Neural cell (in vitro differentiated cells): ENCODE data around the gene FITM2. TPM values are rescaled to one million over a fixed set of nuclear protein-coding genes. Genes with fewer than 3 reads are reported as not detected.
"Not testable (repeated sequence)": the region's sequence is repeated elsewhere in the genome, so short reads cannot be mapped to it uniquely, and the experiment has no call there.

Experiments used
- H2AFZ ChIP-seq: fragments of 200-600, 300-800 bp; sonication (generic), shearing (Covaris generic); 2 replicates; pipeline ENCODE4 v1.6.0; 2014; ENCODE audit warnings: low read depth, mild to moderate bottlenecking, antibody characterized with exemption, low read length, moderate library complexity
- H3F3A ChIP-seq: fragments of 200-600 bp; shearing (Covaris generic); 2 replicates; pipeline ENCODE4 v1.6.1; 2016; ENCODE audit warnings: mild to moderate bottlenecking, moderate library complexity, mixed read lengths, antibody characterized with exemption, low read length; ENCODE audit not compliant: insufficient read depth, poor library complexity, severe bottlenecking
- H3K27ac ChIP-seq: fragments of 200-600, 300-800 bp; sonication (generic), shearing (Covaris generic); 2 replicates; pipeline ENCODE4 v1.5.1; 2014; ENCODE audit warnings: mild to moderate bottlenecking, low read length, moderate library complexity
- H3K27me3 ChIP-seq: fragments of 300-800, 200-600 bp; sonication (generic), shearing (Covaris generic); 2 replicates; pipeline ENCODE4 v1.6.0; 2014; ENCODE audit warnings: mild to moderate bottlenecking, low read depth, low read length, moderate library complexity; ENCODE audit not compliant: insufficient read depth
- H3K36me3 ChIP-seq: fragments of 300-800, 200-600 bp; sonication (generic), shearing (Covaris generic); 2 replicates; pipeline ENCODE4 v1.5.1; 2014; ENCODE audit warnings: mild to moderate bottlenecking, antibody characterized with exemption, low read length, moderate library complexity; ENCODE audit not compliant: insufficient read depth
- H3K4me2 ChIP-seq: fragments of 300-800, 200-600 bp; sonication (generic), shearing (Covaris generic); 2 replicates; pipeline ENCODE4 v1.6.0; 2014; ENCODE audit warnings: mild to moderate bottlenecking, low read length
- H3K4me3 ChIP-seq: fragments of 300-800, 200-600 bp; sonication (generic), shearing (Covaris generic); 2 replicates; pipeline ENCODE4 v1.5.1; 2014; ENCODE audit warnings: mild to moderate bottlenecking, low read length, moderate library complexity
- H3K79me2 ChIP-seq: fragments of 200-600 bp; shearing (Covaris generic); replicated peaks from 2 replicates; pipeline ENCODE4 v1.6.0; 2014; ENCODE audit warnings: mild to moderate bottlenecking, low read length, moderate library complexity; ENCODE audit not compliant: insufficient read depth
- H3K9ac ChIP-seq: fragments of 300-800, 200-600 bp; sonication (generic), shearing (Covaris generic); 2 replicates; pipeline ENCODE4 v1.6.1; 2016; ENCODE audit warnings: mild to moderate bottlenecking, low read length, mixed read lengths
- H3K9me2 ChIP-seq: fragments of 200-600 bp; shearing (Covaris generic); 2 replicates; pipeline ENCODE4 v1.6.1; 2016; ENCODE audit warnings: mild to moderate bottlenecking, low read length, mixed read lengths; ENCODE audit not compliant: insufficient read depth
- H3K9me3 ChIP-seq: fragments of 200-600, 300-800 bp; sonication (generic), shearing (Covaris generic); 2 replicates; pipeline ENCODE4 v1.6.1; 2016; ENCODE audit warnings: mild to moderate bottlenecking, mixed run types, low read length, moderate library complexity, mixed read lengths
- H4K20me1 ChIP-seq: fragments of 200-600 bp; shearing (Covaris generic); 2 replicates; pipeline ENCODE4 v1.6.1; 2016; ENCODE audit warnings: mild to moderate bottlenecking, mixed run types; ENCODE audit not compliant: insufficient read depth
- EP300 ChIP-seq: fragments of 450-650 bp; conservative IDR thresholded peaks from 2 replicates; pipeline ENCODE4 v1.6.1; 2014; ENCODE audit warnings: antibody characterized with exemption, mild to moderate bottlenecking, moderate library complexity; ENCODE audit not compliant: poor library complexity, severe bottlenecking
- EZH2 ChIP-seq: fragments of 200-600, 300-800 bp; shearing (Covaris generic), sonication (generic); IDR thresholded peaks from 2 replicates; pipeline ENCODE4 v1.6.1; 2014; ENCODE audit warnings: antibody characterized with exemption, low read length, borderline replicate concordance, mild to moderate bottlenecking; ENCODE audit not compliant: insufficient read depth, poor library complexity, severe bottlenecking
- MXI1 ChIP-seq: fragments of 450-650 bp; conservative IDR thresholded peaks from 2 replicates; pipeline ENCODE4 v1.6.1; 2014; ENCODE audit warnings: antibody characterized with exemption, mild to moderate bottlenecking; ENCODE audit not compliant: poor library complexity, severe bottlenecking
- POLR2AphosphoS5 ChIP-seq: IDR thresholded peaks from 2 replicates; pipeline ENCODE4 v1.6.1; 2012
- RAD21 ChIP-seq: fragments of 450-650 bp; conservative IDR thresholded peaks from 2 replicates; pipeline ENCODE4 v1.6.1; 2014; ENCODE audit warnings: antibody characterized with exemption, mild to moderate bottlenecking, moderate library complexity
- SMC3 ChIP-seq: fragments of 450-650 bp; conservative IDR thresholded peaks from 2 replicates; pipeline ENCODE4 v1.6.1; 2014; ENCODE audit warnings: antibody characterized with exemption, mild to moderate bottlenecking, moderate library complexity; ENCODE audit not compliant: poor library complexity
- TAF1 ChIP-seq: IDR thresholded peaks from 2 replicates; pipeline ENCODE4 v1.6.1; 2012; ENCODE audit warnings: low read depth
- polyA plus RNA-seq: library from polyadenylated mRNA; depleted of rRNA; stranded (reverse); fragments of >200 nt; gene quantifications from 2 replicates; pipeline ENCODE4 v1.2.3, GENCODE V29; 2014
- TF ChIP-seq, protein P1 (sequence below): IDR thresholded peaks from 2 replicates; pipeline ENCODE4 v1.6.1; 2012; ENCODE audit warnings: borderline replicate concordance
- TF ChIP-seq, protein P2 (sequence below): fragments of 450-650 bp; IDR thresholded peaks from 2 replicates; pipeline ENCODE4 v1.5.1; 2014; ENCODE audit warnings: antibody characterized with exemption, mild to moderate bottlenecking, moderate library complexity; ENCODE audit not compliant: poor library complexity, severe bottlenecking

The FITM2 gene
- polyA plus RNA-seq, 1 donor from 2014 or later, result 5.5 TPM

DNA sequence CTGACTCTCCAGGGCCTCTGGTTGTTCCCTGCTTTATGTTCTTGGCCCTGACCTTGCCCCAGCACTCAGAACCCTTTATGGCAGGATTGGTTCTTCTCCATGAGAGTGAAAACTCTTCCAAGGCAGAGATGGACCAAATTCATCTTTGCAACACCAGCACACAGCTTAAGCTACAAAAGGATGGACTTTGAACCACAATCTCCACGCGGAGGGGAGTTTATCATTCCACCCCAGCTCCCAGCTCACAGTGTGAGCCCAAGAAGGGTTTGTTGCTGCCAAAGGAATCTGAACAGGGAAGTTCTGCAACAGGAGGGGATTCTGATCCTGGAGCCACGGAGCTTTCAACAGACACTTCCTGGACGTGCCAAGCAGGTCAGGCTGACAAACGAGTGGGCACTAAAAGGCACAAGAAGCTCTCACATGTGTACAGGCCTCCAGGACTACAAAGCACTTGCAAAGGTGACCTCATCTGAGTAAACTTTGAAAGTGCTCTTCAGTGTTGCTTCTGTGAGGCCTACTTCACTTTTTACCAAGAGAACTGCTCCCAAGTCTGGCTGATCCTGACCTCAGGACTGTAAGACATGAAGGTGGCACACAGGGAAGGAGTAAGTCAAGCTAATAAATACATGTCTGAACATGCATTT is 8.9 kb downstream of the FITM2 start:
- no peaks in the 10 kb centered on the region for H3K27me3 ChIP-seq
- no peak overlapping the region for H2AFZ ChIP-seq
- H3K27ac ChIP-seq, result no peak overlapping the region
- H3K9me3 ChIP-seq, result no peaks in the 10 kb centered on the region
- no peak overlapping the region for H3K4me3 ChIP-seq
- no peaks in the 10 kb centered on the region for H3K36me3 ChIP-seq
- no peak overlapping the region for H3K9ac ChIP-seq
- H4K20me1 ChIP-seq, result no peaks in the 10 kb centered on the region
- TF ChIP-seq RAD21, result no peak
- TF ChIP-seq EP300, result no peak
- no peak for TF ChIP-seq EZH2
- TF ChIP-seq, protein P1, sequence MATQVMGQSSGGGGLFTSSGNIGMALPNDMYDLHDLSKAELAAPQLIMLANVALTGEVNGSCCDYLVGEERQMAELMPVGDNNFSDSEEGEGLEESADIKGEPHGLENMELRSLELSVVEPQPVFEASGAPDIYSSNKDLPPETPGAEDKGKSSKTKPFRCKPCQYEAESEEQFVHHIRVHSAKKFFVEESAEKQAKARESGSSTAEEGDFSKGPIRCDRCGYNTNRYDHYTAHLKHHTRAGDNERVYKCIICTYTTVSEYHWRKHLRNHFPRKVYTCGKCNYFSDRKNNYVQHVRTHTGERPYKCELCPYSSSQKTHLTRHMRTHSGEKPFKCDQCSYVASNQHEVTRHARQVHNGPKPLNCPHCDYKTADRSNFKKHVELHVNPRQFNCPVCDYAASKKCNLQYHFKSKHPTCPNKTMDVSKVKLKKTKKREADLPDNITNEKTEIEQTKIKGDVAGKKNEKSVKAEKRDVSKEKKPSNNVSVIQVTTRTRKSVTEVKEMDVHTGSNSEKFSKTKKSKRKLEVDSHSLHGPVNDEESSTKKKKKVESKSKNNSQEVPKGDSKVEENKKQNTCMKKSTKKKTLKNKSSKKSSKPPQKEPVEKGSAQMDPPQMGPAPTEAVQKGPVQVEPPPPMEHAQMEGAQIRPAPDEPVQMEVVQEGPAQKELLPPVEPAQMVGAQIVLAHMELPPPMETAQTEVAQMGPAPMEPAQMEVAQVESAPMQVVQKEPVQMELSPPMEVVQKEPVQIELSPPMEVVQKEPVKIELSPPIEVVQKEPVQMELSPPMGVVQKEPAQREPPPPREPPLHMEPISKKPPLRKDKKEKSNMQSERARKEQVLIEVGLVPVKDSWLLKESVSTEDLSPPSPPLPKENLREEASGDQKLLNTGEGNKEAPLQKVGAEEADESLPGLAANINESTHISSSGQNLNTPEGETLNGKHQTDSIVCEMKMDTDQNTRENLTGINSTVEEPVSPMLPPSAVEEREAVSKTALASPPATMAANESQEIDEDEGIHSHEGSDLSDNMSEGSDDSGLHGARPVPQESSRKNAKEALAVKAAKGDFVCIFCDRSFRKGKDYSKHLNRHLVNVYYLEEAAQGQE, result no peak
- no peak for TF ChIP-seq POLR2AphosphoS5
- TF ChIP-seq MXI1, result no peak
- no peaks in the 10 kb centered on the region for H3K79me2 ChIP-seq
- no peaks in the 10 kb centered on the region for H3K9me2 ChIP-seq
- H3K4me2 ChIP-seq, result no peak overlapping the region
- H3F3A ChIP-seq, result no peaks in the 10 kb centered on the region

DNA sequence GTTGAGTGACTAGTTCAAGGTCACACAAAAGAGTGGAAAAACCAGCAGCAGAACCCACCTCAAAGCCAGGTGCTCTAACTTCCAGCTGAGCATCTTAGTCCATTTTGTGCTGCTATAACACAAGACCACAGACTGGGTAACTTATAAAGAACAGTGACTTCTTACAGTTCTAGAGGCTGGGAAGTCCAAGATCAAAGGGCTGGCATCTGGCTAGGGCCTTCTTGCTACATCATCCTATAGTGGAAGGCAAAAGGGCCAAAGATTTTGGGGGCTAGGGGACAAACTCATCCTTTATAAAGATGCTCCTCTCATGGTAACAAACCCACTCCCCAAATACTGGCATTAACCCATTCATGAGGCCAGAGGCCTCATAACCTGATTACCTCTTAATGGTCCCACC is 9.7 kb downstream of the FITM2 start:
- H3K9me2 ChIP-seq, result no peaks in the 10 kb centered on the region
- H3K27me3 ChIP-seq, result no peaks in the 10 kb centered on the region
- H2AFZ ChIP-seq, result no peak overlapping the region
- no peaks in the 10 kb centered on the region for H3K9me3 ChIP-seq
- no peaks in the 10 kb centered on the region for H3K79me2 ChIP-seq
- H4K20me1 ChIP-seq, result no peaks in the 10 kb centered on the region
- H3K4me2 ChIP-seq, result no peak overlapping the region
- H3K27ac ChIP-seq, result no peak overlapping the region
- H3F3A ChIP-seq, result no peaks in the 10 kb centered on the region
- H3K9ac ChIP-seq, result no peak overlapping the region
- no peak for TF ChIP-seq EZH2
- TF ChIP-seq SMC3, result no peak
- TF ChIP-seq, protein P2, sequence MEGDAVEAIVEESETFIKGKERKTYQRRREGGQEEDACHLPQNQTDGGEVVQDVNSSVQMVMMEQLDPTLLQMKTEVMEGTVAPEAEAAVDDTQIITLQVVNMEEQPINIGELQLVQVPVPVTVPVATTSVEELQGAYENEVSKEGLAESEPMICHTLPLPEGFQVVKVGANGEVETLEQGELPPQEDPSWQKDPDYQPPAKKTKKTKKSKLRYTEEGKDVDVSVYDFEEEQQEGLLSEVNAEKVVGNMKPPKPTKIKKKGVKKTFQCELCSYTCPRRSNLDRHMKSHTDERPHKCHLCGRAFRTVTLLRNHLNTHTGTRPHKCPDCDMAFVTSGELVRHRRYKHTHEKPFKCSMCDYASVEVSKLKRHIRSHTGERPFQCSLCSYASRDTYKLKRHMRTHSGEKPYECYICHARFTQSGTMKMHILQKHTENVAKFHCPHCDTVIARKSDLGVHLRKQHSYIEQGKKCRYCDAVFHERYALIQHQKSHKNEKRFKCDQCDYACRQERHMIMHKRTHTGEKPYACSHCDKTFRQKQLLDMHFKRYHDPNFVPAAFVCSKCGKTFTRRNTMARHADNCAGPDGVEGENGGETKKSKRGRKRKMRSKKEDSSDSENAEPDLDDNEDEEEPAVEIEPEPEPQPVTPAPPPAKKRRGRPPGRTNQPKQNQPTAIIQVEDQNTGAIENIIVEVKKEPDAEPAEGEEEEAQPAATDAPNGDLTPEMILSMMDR, result no peak
- TF ChIP-seq, protein P1, result no peak
- no peak for TF ChIP-seq POLR2AphosphoS5
- no peak for TF ChIP-seq RAD21
- no peak for TF ChIP-seq TAF1
- no peak for TF ChIP-seq EP300
- TF ChIP-seq MXI1, result no peak
- no peak overlapping the region for H3K4me3 ChIP-seq
- H3K36me3 ChIP-seq, result no peaks in the 10 kb centered on the region

DNA sequence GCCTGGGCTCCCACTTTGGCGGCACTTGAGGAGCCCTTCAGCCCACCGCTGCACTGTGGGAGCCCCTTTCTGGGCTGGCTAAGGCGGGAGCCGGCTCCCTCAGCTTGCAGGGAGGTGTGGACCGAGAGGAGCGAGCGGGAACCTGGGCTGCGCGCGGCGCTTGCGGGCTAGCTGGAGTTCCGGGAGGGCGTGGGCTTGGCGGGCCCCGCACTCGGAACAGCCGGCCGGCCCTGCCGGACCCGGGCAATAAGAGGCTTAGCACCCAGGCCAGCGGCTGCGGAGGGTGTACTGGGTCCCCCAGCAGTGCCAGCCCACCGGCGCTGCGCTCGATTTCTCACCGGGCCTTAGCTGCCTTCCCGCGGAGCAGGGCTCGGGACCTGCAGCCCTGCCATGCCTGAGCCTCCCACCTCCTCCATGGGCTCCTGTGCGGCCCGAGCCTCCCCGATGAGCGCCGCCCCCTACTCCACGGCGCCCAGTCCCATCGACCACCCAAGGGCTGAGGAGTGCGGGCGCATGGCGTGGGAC is 11.9 kb downstream of the FITM2 start:
- not testable (repeated sequence) for H3K27ac ChIP-seq, H4K20me1 ChIP-seq, H3K9me3 ChIP-seq, H3K79me2 ChIP-seq, H3K9ac ChIP-seq, H3K4me3 ChIP-seq, H3K36me3 ChIP-seq, H2AFZ ChIP-seq, H3F3A ChIP-seq, H3K4me2 ChIP-seq, H3K27me3 ChIP-seq, H3K9me2 ChIP-seq
